Stomach (tissue), 9 donors: ENCODE measurements around the gene STAT5A. TPM values are rescaled to one million over a fixed set of nuclear protein-coding genes. Genes with fewer than 3 reads are reported as not detected.

Experiments used
- DNase-seq, 2 donors: peaks; one replicate each; pipeline versions ENCODE4 v3.0.0 to v3.0.0-alpha.2; 2013 to 2019
- H3K27ac ChIP-seq, 5 donors: fragments of 200-600 bp in 4 of 5; sonication (generic) in 4 of 5; one replicate each; pipeline ENCODE4 v1.5.1; 2013 to 2019; ENCODE audit warnings: mild to moderate bottlenecking in 1 of 5, moderate library complexity in 1 of 5
- H3K27me3 ChIP-seq, 3 donors: fragments of 200-600 bp; sonication (generic); one replicate each; pipeline ENCODE4 v1.5.1; 2017 to 2019; ENCODE audit warnings: mixed run types in 1 of 3
- H3K36me3 ChIP-seq, 4 donors: fragments of 200-600 bp; sonication (generic); 1 replicate in 3 of 4; 2 replicates in 1 of 4; pipeline ENCODE4 v1.5.1; 2016 to 2019
- H3K4me1 ChIP-seq, 4 donors: fragments of 200-600 bp; sonication (generic); one replicate each; pipeline ENCODE4 v1.5.1; 2016 to 2019
- H3K4me3 ChIP-seq, 4 donors: fragments of 200-600 bp; sonication (generic) in 3 of 4; one replicate each; pipeline ENCODE4 v1.5.1; 2016 to 2019; ENCODE audit warnings: mild to moderate bottlenecking in 1 of 4
- H3K9me3 ChIP-seq, 4 donors: fragments of 200-600 bp; sonication (generic); one replicate each; pipeline ENCODE4 v1.5.1; 2016 to 2019
- CTCF ChIP-seq, 7 experiments: fragments of 450-650 bp in 4 of 7; fragments of 200-600 bp in 3 of 7; sonication (generic) in 3 of 7; IDR thresholded peaks; one replicate each; pipeline ENCODE4 v1.5.1; 2016 to 2019; ENCODE audit warnings: antibody characterized with exemption in 7 of 7, control low read depth in 2 of 7, mild to moderate bottlenecking in 1 of 7
- EP300 ChIP-seq: sonication (generic); formaldehyde crosslinking; IDR thresholded peaks from one replicate; pipeline ENCODE4 v1.6.1; 2017; ENCODE audit warnings: antibody characterized with exemption
- POLR2A ChIP-seq, 4 donors: fragments of 450-650 bp; IDR thresholded peaks; one replicate each; pipeline ENCODE4 v1.6.1; 2016; ENCODE audit warnings: antibody characterized with exemption in 4 of 4, control low read depth in 2 of 4, mild to moderate bottlenecking in 1 of 4, moderate library complexity in 1 of 4
- POLR2AphosphoS5 ChIP-seq, 3 donors: sonication (generic); formaldehyde crosslinking; IDR thresholded peaks; one replicate each; pipeline ENCODE4 v1.6.1; 2016; ENCODE audit warnings: antibody characterized with exemption in 3 of 3
- WGBS, 5 donors: extraction: QIAGEN DNeasy Blood & Tissue Kit in 3 of 5; methylation state at CpG; one replicate each; pipeline versions ENCODE4 v1.1.5 to v1.1.7; 2013 to 2018; 5-methylcytosine and 5-hydroxymethylcytosine counted together
- intact Hi-C: fragments of 100-400 bp; cut with DNase I; formaldehyde crosslinking; loops from one replicate; pipeline ENCODE4 v1.15.1; 2023; ENCODE audit warnings: low total_unique reads
- polyA plus RNA-seq, 3 donors: library from polyadenylated mRNA; stranded (reverse); fragments of 200-250 nt; gene quantifications; one replicate each; pipeline ENCODE4 v1.2.3, GENCODE V29; 2013
- total RNA-seq, 5 donors: library from RNA; depleted of rRNA; stranded (reverse); fragments of >200 nt; gene quantifications; one replicate each; pipeline versions ENCODE4 v1.1.0 to v1.2.3, GENCODE V29; 2014 to 2016
- donor health status: healthy with polysubstance abuse.
- donor health status: Bipolar disorder and iron deficiency.
- donor health status: healthy.

The STAT5A gene
- total and polyA plus RNA-seq, 8 donors: 9.6 to 81.7 (median 16.6) TPM

GRCh38 chr17:42274253-42274542 lies 14.1 kb upstream of the STAT5A start:
- DNase-seq: no peak
- intact Hi-C loops: no loop called here
- Histone ChIP-seq H3K27me3 (no peaks in the 10 kb centered on the region), H3K9me3 (no peaks in the 10 kb centered on the region), H3K36me3 (no peaks in the 10 kb centered on the region), H3K4me3 (peak overlapping the region in 1 of 4 donors; percentile 98), H3K27ac (peak overlapping the region in 3 of 5 donors; percentile 88 to 96 (median 93)), H3K4me1 (peaks cover 18 to 67% (median 44%) of the 10 kb centered on the region in 4 donors)
- 69 to 80% (median 78%) methylated on average over 3 of the region's 3 CpGs for WGBS, 5 donors
- TF ChIP-seq POLR2AphosphoS5 (IDR thresholded peaks at IDR 0.05): no peak
- no peak for TF ChIP-seq POLR2A (IDR thresholded peaks at IDR 0.05)
- TF ChIP-seq EP300: no peak
- TF ChIP-seq CTCF (IDR thresholded peaks at IDR 0.05): no peak

- Histone ChIP-seq H3K36me3 (no peaks in the 10 kb centered on the region), H3K4me3 (peak overlapping the region; percentile 90 to 98 (median 92)), H3K27me3 (no peaks in the 10 kb centered on the region), H3K4me1 (peaks cover 18 to 62% (median 40%) of the 10 kb centered on the region in 4 donors), H3K27ac (peak overlapping the region; percentile 88 to 98 (median 93)), H3K9me3 (no peaks in the 10 kb centered on the region)
- no peak for DNase-seq
- intact Hi-C loops: no loop called here
- TF ChIP-seq POLR2A (IDR thresholded peaks at IDR 0.05) (no peak), EP300 (no peak), POLR2AphosphoS5 (IDR thresholded peaks at IDR 0.05) (no peak), CTCF (IDR thresholded peaks at IDR 0.05) (no peak)
- 20 to 28% (median 26%) methylated on average over 13 of the region's 13 CpGs for WGBS, 5 donors
These were observed 13.3 kb upstream of the STAT5A start for GRCh38 chr17:42274812-42275526.

- Histone ChIP-seq H3K4me3 (peak overlapping the region; percentile 90 to 98 (median 92)), H3K36me3 (no peaks in the 10 kb centered on the region), H3K27me3 (no peaks in the 10 kb centered on the region), H3K27ac (peak overlapping the region; percentile 88 to 98 (median 93)), H3K9me3 (no peaks in the 10 kb centered on the region), H3K4me1 (peaks cover 18 to 54% (median 37%) of the 10 kb centered on the region in 4 donors)
- intact Hi-C loops: no loop called here
- DNase-seq: peak in 1 of 2 donors; percentile 65
- TF ChIP-seq POLR2AphosphoS5 (IDR thresholded peaks at IDR 0.05): peak in 2 of 3 donors; percentile 34 to 51
- TF ChIP-seq CTCF (IDR thresholded peaks at IDR 0.05): no peak
- no peak for TF ChIP-seq POLR2A (IDR thresholded peaks at IDR 0.05)
- TF ChIP-seq EP300: no peak
- WGBS, 5 donors: 0 to 3% (median 1%) methylated on average over 20 to 82 of the region's 82 CpGs
These were observed 12.6 kb upstream of the STAT5A start for GRCh38 chr17:42275527-42276358.

- H3K9me3 ChIP-seq: no peaks in the 10 kb centered on the region
- DNase-seq: peak; percentile 80 to 91
- intact Hi-C loops: no loop called here
- H3K36me3 ChIP-seq: no peaks in the 10 kb centered on the region
- no peak for TF ChIP-seq CTCF (IDR thresholded peaks at IDR 0.05)
- no peak for TF ChIP-seq POLR2AphosphoS5 (IDR thresholded peaks at IDR 0.05)
- no peak for TF ChIP-seq POLR2A (IDR thresholded peaks at IDR 0.05)
- no peak for TF ChIP-seq EP300
- H3K4me3 ChIP-seq: peak within 1 kb of the TSS; percentile 90 to 98 (median 92)
- no peaks in the 10 kb centered on the region for H3K27me3 ChIP-seq
- 0 to 1% (median 1%) methylated on average over 22 to 47 of the region's 47 CpGs; no CpG with 5 or more reads in 1 of the 5 donors for WGBS, 5 donors
- peak within 1 kb of the TSS; percentile 91 to 98 (median 93) for H3K27ac ChIP-seq
- peaks cover 14 to 49% (median 35%) of the 10 kb centered on the region in 4 donors for H3K4me1 ChIP-seq
These were observed 12.0 kb upstream of the STAT5A start, which contains the start of gene STAT5B for GRCh38 chr17:42276359-42276608. Gene STAT5B, minus strand, starts transcription at chr17:42276391. Its CDS starts 44,264 bp downstream, at chr17:42232127.
